ENCODE results near the gene PPP1R2C.

Gene PPP1R2C

GRCh38 chrX:42748067-42748850 lies 29.7 kb downstream of the PPP1R2C start:
- TF ChIP-seq EZH2phosphoT487 (IDR thresholded peaks at IDR 0.05; ENCODE audit: low read length) (no peak), EZH2 (optimal IDR thresholded peaks at IDR 0.05; ENCODE audit: low read depth, low read length) (no peak)
- TF ChIP-seq, protein P1, sequence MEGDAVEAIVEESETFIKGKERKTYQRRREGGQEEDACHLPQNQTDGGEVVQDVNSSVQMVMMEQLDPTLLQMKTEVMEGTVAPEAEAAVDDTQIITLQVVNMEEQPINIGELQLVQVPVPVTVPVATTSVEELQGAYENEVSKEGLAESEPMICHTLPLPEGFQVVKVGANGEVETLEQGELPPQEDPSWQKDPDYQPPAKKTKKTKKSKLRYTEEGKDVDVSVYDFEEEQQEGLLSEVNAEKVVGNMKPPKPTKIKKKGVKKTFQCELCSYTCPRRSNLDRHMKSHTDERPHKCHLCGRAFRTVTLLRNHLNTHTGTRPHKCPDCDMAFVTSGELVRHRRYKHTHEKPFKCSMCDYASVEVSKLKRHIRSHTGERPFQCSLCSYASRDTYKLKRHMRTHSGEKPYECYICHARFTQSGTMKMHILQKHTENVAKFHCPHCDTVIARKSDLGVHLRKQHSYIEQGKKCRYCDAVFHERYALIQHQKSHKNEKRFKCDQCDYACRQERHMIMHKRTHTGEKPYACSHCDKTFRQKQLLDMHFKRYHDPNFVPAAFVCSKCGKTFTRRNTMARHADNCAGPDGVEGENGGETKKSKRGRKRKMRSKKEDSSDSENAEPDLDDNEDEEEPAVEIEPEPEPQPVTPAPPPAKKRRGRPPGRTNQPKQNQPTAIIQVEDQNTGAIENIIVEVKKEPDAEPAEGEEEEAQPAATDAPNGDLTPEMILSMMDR (IDR thresholded peaks at IDR 0.05; ENCODE audit: low read length): no peak

GRCh38 chrX:42746606-42747005 lies 31.4 kb downstream of the PPP1R2C start:
- DNase-seq: no peak
- no peak for TF ChIP-seq EZH2phosphoT487 (IDR thresholded peaks at IDR 0.05; ENCODE audit: low read length)
- TF ChIP-seq, protein P1 (IDR thresholded peaks at IDR 0.05; ENCODE audit: low read length): no peak
- no peak for TF ChIP-seq EZH2 (optimal IDR thresholded peaks at IDR 0.05; ENCODE audit: low read depth, low read length)

More at GRCh38 chrX:42748067-42748850, 29.7 kb downstream of the PPP1R2C start:
- Histone ChIP-seq H3K4me1 (ENCODE audit: low read length) (no peaks in the 10 kb centered on the region), H3K4me2 (ENCODE audit: low read depth, low read length) (no peak overlapping the region), H3F3A (ENCODE audit: insufficient read depth, low read length) (no peaks in the 10 kb centered on the region), H3K9me3 (replicated peaks; ENCODE audit: insufficient read depth, low read length) (no peaks in the 10 kb centered on the region), H3K4me3 (ENCODE audit: low read length) (no peak overlapping the region), H3K9ac (ENCODE audit: low read length) (no peak overlapping the region), H3K27me3 (replicated peaks; ENCODE audit: insufficient read depth, low read length) (no peaks in the 10 kb centered on the region), H3K27ac (ENCODE audit: low read length) (no peak overlapping the region), H3K79me2 (ENCODE audit: low read length) (no peaks in the 10 kb centered on the region), H3K9me2 (replicated peaks; ENCODE audit: insufficient read depth, low read length) (no peaks in the 10 kb centered on the region), H2AFZ (ENCODE audit: low read length) (no peak overlapping the region), H4K20me1 (ENCODE audit: insufficient read depth, low read length) (no peaks in the 10 kb centered on the region), H3K36me3 (replicated peaks; ENCODE audit: insufficient read depth, low read length) (no peaks in the 10 kb centered on the region)
- DNase-seq: no peak

DNA sequence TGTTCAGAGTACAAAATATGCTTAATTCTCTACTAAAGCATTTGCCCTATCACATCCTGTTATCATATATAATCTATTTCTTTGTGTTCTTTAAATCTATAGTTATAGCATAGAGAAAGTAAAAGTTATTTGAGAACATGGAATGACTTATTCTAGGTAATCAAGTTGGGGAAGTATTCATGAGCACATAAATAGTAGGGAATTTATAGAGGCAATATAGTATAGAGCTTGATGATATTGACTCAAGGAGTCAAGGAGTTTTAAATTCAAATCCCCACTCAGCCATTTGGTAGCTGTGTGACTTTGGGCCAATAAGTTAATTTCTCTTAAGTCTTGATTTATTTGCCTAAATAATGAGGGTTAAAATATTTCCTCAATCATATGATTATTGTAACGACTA lies 37.5 kb downstream of the PPP1R2C start:
- Histone ChIP-seq H3K9me2 (replicated peaks; ENCODE audit: insufficient read depth, low read length) (no peaks in the 10 kb centered on the region), H3K9me3 (replicated peaks; ENCODE audit: insufficient read depth, low read length) (no peaks in the 10 kb centered on the region), H3K27ac (ENCODE audit: low read length) (no peak overlapping the region), H3K4me1 (ENCODE audit: low read length) (no peaks in the 10 kb centered on the region), H3K4me2 (ENCODE audit: low read depth, low read length) (no peak overlapping the region), H2AFZ (ENCODE audit: low read length) (no peak overlapping the region), H3F3A (ENCODE audit: insufficient read depth, low read length) (no peaks in the 10 kb centered on the region), H3K27me3 (replicated peaks; ENCODE audit: insufficient read depth, low read length) (no peaks in the 10 kb centered on the region), H3K79me2 (ENCODE audit: low read length) (no peaks in the 10 kb centered on the region), H3K4me3 (ENCODE audit: low read length) (no peak overlapping the region), H3K36me3 (replicated peaks; ENCODE audit: insufficient read depth, low read length) (no peaks in the 10 kb centered on the region), H3K9ac (ENCODE audit: low read length) (no peak overlapping the region), H4K20me1 (ENCODE audit: insufficient read depth, low read length) (no peaks in the 10 kb centered on the region)
- no peak for DNase-seq
- TF ChIP-seq EZH2 (optimal IDR thresholded peaks at IDR 0.05; ENCODE audit: low read depth, low read length): no peak
- TF ChIP-seq EZH2phosphoT487 (IDR thresholded peaks at IDR 0.05; ENCODE audit: low read length): no peak
- TF ChIP-seq, protein P1 (IDR thresholded peaks at IDR 0.05; ENCODE audit: low read length): no peak

More at GRCh38 chrX:42746606-42747005, 31.4 kb downstream of the PPP1R2C start:
- H3K9me3 ChIP-seq (replicated peaks; ENCODE audit: insufficient read depth, low read length): no peaks in the 10 kb centered on the region
- no peaks in the 10 kb centered on the region for H3K79me2 ChIP-seq (ENCODE audit: low read length)
- H3K4me3 ChIP-seq (ENCODE audit: low read length): no peak overlapping the region
- no peaks in the 10 kb centered on the region for H3K36me3 ChIP-seq (replicated peaks; ENCODE audit: insufficient read depth, low read length)
- H3K27me3 ChIP-seq (replicated peaks; ENCODE audit: insufficient read depth, low read length): no peaks in the 10 kb centered on the region
- no peaks in the 10 kb centered on the region for H3K9me2 ChIP-seq (replicated peaks; ENCODE audit: insufficient read depth, low read length)
- no peak overlapping the region for H3K9ac ChIP-seq (ENCODE audit: low read length)
- H3K4me2 ChIP-seq (ENCODE audit: low read depth, low read length): no peak overlapping the region
- no peaks in the 10 kb centered on the region for H3F3A ChIP-seq (ENCODE audit: insufficient read depth, low read length)
- no peaks in the 10 kb centered on the region for H3K4me1 ChIP-seq (ENCODE audit: low read length)
- H4K20me1 ChIP-seq (ENCODE audit: insufficient read depth, low read length): no peaks in the 10 kb centered on the region
- no peak overlapping the region for H2AFZ ChIP-seq (ENCODE audit: low read length)
- no peak overlapping the region for H3K27ac ChIP-seq (ENCODE audit: low read length)

Measured in MM.1S (cell line).